GM18498 (cell line): ENCODE results near the gene MEFV.
"Not testable (repeated sequence)": the region's sequence is repeated elsewhere in the genome, so short reads cannot be mapped to it uniquely, and the experiment has no call there.

Experiments used
- ATAC-seq: cut with Tn5 transposase; IDR thresholded peaks from one replicate; pipeline ENCODE4 v1.9.1; 2021; ENCODE audit warnings: mild to moderate bottlenecking, moderate library complexity; ENCODE audit not compliant: unreplicated experiment

Gene MEFV

DNA sequence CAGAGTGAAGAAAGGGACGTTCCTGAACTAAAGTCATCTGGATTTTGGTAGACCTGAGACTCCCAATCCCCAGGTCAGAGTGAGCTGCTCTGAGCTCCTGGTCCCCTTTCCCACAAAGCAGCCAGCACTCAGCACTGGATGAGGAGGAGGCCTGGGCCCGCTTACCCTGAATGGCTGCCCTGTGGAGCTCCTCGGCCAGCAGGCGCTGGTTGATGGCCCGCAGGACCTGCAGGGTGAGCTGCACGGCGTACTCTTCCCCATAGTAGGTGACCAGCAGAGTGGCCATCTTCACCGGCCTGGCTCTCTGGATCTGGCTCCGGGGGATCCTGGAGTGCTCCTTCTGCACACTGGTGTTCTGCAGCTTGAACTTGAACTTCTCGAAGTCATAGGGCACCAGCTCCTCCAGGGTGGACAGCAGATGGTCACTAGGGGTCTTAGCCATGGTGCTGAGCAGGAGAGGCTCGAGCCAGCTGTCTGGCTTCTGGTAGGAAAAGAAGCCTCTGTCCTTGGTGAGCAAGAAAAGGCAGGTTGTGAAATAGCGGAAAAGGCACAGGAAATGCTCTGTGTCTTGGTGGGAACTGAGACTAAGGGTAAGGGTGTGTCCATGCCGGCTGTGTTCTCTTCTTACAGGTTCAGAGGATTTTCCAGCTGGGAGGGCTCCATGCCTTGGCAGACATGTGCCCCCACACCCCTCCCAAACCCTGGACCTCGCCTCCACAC is at the start of gene MEFV:
Gene MEFV (minus strand): TSS at position 488 of the 720 bp plus-strand sequence. CDS start 46 bp downstream, at position 442.
- ATAC-seq, result no peak

- ATAC-seq, result no peak
These were observed 49.6 kb upstream of the MEFV start for GRCh38 chr16:3306078-3306477.

GRCh38 chr16:3305109-3306068 is 49.0 kb upstream of the MEFV start, which contains the start of the genes TIGD7 and ZNF75A:
Gene TIGD7 (minus strand): TSS chr16:3305430. CDS start chr16:3300614, 4,816 bp downstream.
Gene ZNF75A (plus strand): TSS chr16:3305497. CDS start chr16:3308429, 2,932 bp downstream.
- peak; percentile 94 for ATAC-seq

DNA sequence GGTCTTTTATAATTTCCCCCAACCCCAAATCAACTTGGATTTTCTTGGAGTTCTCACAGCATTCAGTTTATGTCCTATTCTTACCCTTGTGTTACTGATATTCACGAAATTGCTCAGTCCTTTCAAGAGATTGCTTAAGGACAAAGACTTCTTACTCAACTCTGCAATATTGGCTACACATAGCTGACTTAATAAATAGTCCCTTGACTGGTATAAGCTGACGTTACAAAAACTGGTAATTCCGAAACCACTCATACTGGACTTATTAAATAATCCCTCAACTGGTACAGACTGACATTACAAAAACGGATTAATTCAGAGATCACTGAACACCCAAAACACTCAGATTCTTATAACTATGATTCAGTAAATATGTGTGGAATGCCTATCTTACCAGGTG is 47.9 kb upstream of the MEFV start:
- no peak for ATAC-seq

DNA sequence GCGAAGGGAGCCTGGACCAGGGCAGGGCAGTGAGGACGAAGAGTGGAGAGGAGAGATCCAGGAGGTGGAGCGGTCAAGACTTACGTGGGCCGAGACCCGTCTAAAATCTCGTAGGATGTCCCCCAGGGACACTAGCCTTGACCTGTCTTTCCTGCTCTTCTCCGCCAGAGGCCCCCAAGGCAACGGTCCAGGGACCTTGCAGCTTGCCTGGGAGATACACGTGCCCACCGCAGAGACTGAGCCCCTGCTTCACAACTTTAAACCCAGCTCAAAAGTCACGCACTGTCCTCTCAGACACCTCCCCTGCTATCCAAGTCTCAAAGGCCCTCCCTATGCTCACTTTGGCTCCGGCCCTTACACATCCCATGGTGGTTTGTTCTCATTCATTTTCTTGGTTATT is 39.4 kb upstream of the MEFV start:
- no peak for ATAC-seq

DNA sequence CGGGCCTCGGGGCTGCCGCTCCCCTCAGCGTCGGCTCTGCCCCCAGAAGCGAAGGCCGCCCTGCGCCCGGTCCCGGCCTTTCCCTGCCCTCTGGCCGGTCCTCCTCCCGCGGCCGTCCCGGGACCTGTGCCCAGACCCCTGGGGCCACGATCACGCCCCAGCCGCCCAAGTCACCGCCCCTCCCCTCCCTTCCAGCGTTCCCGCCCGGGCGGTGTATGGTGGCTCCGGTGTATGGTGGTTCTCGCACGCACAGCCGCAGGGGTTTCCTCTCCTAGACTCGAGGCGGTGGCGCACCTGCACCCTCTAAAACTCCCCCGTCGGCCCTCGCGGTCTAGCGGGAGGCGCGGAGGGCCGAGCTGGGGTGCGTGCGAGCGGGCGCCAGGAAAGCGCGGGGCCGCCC is 38.8 kb upstream of the MEFV start:
- no peak for ATAC-seq

DNA sequence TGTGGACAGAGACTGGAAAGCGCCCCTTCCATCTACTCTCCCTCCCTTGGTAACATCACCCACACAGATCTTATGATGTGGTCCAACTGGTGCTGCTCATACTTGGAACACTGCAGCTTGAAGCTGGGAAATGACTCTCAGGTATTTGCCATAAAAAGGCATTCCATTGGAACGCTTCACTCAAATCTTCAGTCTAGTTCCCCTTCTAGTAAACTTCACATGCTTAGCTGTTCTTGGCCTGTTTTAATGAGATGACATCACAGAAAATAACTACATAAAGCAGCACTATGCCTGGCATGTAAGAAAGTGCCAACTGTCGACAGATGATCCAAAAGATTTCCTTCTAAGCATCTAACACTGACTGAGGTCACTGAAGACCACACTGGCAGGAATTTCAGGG is 36.2 kb upstream of the MEFV start:
- no peak for ATAC-seq

- ATAC-seq, result no peak
These were observed 33.7 kb upstream of the MEFV start for GRCh38 chr16:3289998-3290673.

DNA sequence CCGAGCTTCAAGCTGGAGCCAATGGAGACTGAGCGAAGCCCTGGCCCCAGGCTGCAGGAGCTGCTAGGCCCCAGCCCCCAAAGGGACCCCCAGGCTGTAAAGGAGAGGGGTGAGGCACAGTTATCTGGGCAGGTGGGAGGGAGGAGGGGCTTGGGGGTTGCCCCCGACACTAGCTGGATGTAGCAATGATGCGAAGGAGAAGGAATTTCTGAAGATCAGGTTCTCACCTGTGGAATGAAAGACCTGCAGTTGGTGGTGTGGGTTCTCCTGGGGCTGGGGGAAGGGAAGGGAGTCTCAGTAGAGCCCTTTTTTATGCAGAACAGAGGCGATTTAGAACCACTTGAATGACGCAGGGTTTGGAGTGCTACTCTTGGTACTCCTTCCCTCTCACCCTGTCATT is 28.7 kb upstream of the MEFV start:
- no peak for ATAC-seq

DNA sequence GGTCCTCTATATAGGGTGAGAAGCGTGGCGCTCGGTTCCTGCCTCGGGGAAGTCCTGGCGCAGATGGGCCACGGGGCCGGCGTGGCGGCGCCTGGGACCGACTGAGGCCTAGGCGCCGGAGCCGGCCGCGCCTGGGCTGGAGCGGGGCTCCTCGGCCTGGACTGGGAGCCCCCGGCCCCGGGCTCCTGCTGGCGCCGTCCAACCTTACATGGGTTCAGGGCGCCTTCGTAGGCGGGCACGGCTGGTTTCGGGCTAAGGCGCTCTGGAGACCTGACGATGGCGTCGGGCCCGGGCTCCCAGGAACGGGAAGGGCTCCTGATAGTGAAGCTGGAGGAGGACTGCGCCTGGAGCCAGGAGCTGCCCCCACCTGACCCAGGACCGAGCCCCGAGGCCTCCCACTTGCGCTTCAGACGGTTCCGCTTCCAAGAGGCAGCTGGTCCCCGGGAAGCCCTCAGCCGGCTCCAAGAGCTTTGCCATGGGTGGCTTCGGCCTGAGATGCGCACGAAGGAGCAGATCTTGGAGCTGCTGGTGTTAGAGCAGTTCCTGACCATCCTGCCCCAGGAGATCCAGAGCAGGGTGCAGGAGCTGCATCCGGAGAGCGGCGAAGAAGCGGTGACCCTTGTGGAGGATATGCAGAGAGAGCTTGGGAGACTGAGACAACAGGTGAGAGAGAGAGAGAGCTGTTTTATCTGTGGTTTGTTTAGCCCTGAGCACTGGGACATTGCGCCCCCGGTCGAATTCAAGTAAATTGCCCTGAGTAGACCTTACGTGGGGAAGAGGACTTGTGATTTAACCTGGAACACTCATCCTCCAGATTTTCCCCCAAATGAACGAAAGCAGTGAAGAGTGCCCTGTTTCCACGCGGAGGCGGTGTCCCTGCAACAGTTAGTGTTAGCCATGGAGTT is 27.4 kb upstream of the MEFV start:
- ATAC-seq, result no peak

- peak; percentile 78 for ATAC-seq
These were observed 26.5 kb upstream of the MEFV start, which contains the start of gene ZNF263 for GRCh38 chr16:3282730-3283542. Gene ZNF263 (plus strand): TSS chr16:3283491. CDS start chr16:3283819, 328 bp downstream.

GRCh38 chr16:3282103-3282729 is 25.8 kb upstream of the MEFV start:
- peak; percentile 36 for ATAC-seq

DNA sequence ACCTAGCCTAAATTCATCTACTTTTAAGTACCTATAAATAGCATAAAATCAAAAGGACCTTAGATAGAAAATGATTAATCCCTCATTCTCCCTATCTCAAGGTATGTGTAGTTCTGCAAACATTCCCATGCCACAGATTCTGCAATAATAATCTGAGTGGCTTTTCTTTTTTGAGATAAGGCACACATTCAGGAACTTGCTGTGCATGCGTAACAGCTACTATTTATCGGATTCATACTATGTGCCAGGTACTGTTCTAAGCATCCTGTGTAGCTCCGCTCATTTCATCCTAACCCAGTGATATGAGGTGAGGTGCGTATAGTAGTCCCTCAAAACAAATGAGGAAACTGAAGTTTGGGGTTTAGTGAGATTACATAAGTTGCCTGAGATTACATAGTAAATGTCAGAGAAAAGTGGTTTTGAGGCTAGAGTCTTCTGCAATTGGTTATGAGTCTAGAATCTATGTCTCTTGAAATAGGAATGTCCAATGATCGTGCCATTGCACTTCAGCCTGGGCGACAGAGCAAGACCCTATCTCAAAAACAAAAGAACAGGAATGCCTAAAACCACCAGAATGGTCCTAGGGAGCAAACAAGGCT is 24.9 kb upstream of the MEFV start:
- no peak for ATAC-seq

DNA sequence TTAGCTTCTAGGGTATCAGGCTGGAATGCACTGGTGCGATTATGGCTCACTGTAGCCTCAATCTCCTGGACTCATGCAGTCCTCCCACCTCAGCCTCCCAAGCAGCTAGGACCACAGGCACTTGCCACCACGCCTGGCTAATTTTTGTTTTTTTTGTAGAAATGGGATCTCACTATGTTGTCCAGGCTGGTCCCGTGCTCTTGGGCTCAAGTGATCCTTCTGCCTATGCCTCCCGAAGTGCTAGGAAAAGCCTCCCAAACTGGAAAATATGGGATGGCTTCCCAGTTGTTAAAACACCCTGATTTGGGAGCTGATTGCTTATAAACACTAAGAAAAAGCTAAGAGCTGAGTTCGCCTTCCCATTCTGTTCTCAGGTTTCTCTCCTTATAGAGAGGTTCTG is 20.2 kb upstream of the MEFV start:
- ATAC-seq, result no peak

DNA sequence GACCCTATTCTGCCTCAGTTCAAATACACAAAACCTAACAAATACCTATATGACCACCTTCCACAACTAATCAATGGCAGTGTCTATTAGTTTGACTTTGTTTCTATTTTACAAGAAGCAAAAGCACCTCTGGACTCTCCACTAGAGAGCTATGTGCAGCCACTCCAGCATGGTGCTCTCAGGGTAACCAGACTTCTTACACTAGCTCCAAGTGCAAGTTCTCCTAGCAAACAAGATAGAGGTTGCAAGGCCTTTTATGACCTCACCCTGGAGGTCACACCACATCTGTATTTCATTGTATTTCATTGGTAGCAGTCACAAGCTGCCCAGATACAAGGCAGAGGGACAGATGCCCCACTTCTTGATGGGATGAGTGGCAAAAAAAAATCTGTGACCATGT is 18.5 kb upstream of the MEFV start:
- no peak for ATAC-seq

GRCh38 chr16:3274490-3274889 is 18.1 kb upstream of the MEFV start:
- ATAC-seq, result no peak

GRCh38 chr16:3271281-3271680 is 14.8 kb upstream of the MEFV start:
- not testable (repeated sequence) for ATAC-seq

- ATAC-seq, result not testable (repeated sequence)
These were observed 14.3 kb upstream of the MEFV start for GRCh38 chr16:3270718-3271117.
